GM19324 (cell line): Measurements from ENCODE around the gene ADRA2C.
"Not testable (repeated sequence)": the region's sequence is repeated elsewhere in the genome, so short reads cannot be mapped to it uniquely, and the experiment has no call there.

Source experiments
- ATAC-seq: cut with Tn5 transposase; IDR thresholded peaks from one replicate; pipeline ENCODE4 v1.9.1; 2021; ENCODE audit warnings: mild to moderate bottlenecking, moderate library complexity; ENCODE audit not compliant: unreplicated experiment, low FRiP score

ADRA2C gene

DNA sequence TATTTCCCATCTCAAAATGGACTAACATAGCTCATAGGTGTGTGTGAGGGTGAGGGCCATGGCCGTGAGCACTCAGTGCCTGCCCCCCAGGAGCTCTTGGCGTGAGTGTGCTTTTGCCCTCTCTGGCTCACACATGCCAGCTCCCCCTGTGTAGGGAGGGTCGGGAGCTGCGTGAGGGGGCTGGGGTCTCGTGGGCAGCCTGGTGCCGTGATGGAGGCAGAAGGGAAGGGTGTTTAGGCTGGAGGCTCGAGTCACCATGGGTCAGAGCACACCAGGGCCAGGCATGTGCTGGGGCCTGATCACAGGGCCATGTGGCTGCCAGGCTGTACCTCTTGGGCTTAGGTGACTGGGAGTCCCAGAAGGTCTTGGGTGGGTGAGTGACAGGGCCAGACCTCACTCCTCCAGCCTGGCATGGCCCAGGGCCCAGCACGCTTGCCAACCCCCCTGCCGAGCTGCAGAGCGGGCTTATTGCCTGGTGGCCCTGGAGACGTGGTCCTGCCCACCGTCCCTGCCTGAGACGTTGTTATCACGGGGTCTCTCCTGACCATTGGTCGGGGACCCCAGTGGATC, 44.0 kb downstream of the ADRA2C start:
- ATAC-seq: no peak

DNA sequence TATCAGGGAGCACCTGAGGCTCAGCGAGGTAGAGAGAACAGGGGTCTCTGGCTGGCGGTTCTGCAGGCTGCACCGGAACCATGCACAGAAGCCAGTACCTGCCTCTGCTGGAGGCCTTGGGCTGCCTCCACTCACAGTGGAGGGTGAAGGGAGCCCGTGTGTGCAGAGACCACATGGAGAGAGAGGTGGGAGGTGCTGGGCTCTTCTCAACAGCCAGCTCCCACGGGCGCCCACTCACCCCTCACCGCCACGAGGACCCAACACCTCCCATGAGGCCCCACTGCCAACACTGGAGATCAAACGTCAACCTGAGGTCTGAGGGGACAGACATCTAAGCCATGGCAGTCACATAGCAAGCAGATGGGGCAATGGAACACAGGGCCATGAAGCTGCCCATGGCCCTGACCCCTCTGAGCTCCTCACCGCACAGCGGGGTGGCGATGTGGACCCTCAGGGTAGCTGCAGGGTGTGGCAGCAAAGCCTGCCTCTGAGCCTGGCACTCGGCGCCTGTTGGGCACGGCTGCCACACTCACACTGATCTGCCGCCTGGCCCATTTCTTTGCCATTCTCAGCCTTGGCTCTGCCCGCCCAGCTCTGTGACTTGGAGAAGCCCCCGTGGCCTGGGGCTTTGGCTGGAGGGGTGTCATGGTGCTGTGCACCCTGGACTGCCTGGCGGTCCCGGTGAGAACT, 44.8 kb downstream of the ADRA2C start:
- no peak for ATAC-seq

- no peak for ATAC-seq
Observed at GRCh38 chr4:3811621-3812020, 45.4 kb downstream of the ADRA2C start.

DNA sequence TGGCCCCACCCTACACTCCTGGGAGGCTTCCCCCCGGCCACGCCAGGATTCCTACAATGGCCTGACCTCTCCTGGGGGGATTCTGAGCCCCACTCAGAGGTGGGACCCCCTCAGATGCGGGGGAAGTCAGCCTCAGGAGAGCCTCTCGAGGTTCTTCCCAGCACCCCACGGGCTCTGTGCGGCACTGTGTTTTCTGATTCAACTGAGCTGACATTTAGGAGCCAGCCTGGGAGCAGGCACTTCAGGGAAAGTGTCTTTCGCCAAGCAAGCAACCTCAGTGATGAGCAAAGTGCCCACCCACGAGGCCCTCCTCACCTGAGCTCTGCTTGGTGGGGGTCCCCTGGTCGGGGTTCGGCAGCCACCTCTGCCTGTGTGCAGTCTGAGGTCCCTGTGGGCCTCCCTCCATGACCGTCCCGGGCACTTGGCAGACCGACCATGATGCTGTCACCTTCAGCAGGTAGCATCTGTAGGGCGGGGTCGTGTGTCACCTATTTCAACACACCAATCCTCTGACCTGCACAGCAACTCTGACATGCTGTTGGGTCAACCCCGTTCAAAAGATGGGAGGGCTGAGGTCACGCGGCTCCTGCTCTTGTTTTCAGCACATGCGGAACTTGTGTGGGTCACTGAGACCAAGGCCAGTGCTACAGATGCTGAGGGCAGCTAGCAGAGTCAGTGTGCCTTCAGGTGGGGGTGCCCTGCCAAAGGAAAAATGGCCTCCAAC, 46.2 kb downstream of the ADRA2C start:
- no peak for ATAC-seq

- ATAC-seq: no peak
Observed at GRCh38 chr4:3813151-3814052, 47.2 kb downstream of the ADRA2C start.

DNA sequence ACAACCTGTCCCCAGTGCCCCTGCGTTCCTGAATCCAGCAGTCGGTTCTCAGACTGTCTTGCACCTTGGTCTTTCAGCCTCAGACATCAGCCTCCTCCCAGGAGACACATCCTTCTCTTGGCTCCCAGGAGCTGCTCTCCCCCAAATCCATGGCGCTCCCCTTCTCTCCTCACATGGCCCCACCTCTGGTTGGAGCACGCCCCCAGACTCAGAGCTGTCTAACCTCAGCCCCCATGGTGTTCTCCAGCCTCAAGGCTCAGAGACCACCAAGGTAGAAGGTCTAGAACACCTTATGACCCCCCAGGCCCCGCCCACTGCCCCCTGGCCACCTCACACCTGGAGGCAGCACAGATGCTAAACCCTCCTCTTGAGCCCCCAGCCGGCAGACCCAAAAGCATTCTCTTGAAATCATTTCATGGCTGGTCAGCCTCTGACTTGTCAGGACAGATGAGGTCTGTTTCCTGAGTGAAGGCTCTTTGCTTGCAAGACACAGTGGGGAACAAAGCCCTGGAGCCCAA, 47.9 kb downstream of the ADRA2C start:
- ATAC-seq: no peak

DNA sequence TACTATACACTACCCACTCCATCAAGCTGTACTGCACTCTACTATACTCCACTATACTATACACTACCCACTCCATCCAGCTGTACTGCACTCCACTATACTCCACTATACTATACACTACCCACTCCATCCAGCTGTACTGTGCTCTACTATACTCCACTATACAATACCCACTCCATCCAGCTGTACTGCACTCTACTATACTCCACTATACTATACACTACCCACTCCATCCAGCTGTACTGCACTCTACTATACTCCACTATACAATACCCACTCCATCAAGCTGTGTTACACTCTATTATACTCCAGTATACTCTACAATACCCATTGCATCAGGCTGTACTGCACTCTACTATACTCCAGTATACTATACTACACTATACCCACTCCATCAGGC, 48.7 kb downstream of the ADRA2C start:
- not testable (repeated sequence) for ATAC-seq

DNA sequence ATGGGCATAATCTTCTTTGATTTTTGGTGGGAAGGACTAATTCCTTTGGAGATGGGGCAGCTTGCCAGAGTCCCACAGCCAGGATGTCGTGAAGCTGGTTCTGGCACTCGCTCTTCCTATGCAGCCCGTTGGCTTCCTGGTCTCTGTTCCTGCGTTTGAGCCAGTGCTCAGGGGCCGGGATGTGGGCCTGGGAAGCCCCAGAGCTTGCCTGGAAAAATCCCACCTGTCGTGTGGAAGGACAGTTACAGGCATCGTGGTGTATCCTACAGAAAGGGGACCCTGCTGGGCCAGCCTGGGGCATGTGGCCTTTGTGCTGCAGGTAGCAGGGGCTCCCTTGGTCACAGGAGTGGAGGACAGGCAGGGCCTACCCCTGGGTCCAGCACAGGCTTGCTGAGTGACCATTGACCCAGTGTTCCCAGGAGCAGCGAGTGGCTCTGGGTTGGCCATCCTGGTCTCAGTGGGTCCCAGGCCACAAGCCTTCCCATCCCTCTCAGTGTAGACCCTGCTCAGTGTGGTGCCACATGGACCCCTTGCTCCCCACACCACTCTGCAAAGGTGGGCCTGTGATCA, 50.2 kb downstream of the ADRA2C start:
- ATAC-seq: no peak

DNA sequence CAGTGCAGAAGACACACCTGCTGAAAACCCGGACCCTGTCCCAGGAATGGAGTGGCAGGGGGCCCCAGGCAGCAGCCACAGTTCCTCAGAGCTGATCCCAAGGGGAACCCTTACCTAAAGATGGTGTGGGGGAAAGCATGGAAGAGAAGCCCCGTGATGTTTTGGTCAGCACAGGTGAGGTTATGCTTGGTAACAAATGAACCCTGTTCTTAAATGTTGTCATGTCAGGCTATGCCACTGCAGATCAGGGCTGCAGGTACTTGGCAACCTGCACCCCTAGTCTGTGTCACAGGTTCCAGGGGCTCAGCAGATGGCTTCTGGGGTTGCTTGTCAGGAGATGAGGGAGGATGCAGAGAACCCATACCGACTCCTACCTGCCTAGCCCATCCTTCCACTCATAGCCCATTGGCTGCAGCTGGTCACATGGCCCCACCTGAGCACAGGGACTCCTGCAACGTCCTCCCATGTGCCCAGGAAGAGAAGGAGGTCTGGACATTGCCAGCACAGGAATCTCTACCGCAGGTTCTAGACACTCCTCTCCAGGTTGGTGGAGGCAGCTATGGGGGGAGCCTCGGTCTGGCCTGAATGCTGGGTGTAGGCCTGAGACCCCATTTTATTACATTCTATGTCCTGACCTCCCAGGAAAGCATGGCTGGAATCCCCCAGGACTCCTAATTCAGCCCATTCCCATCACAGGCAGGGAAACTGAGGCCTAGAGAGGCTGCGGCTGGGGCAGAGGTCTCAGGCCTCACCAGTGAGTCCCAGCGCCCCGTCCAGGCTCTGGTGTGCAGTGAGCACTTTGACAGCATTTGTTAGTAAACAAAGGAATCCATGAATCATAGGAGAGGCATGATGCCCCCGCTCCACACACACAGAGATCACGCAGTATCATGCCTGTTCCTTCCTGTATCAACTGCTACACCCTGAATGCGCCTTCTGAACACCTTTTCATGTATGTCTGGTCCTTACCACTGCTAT, 51.1 kb downstream of the ADRA2C start:
- ATAC-seq: no peak
